ENCODE measurements around the gene PAGR1. TPM values are rescaled to one million over a fixed set of nuclear protein-coding genes. Genes with fewer than 3 reads are reported as not detected.

The PAGR1 gene
- total and polyA plus RNA-seq, 9 of the 15 experiments (the other 6 are each of a cell fraction or from before 2014, with no cell fraction given) = 1.4 to 58.2 (median 16.8) TPM

GRCh38 chr16:29820730-29821642, 5.0 kb downstream of the PAGR1 start:
- Histone ChIP-seq H3K27ac (ENCODE audit: extremely low read depth, low read depth, low read length) (no peak overlapping the region), H3K79me2 (ENCODE audit: control insufficient read depth, insufficient read depth, low read length) (peaks cover 21% of the 10 kb centered on the region), H2AFZ (ENCODE audit: low read depth, low read length) (no peak overlapping the region), H3K9ac (ENCODE audit: insufficient read depth in 1 of 2, low read depth in 2 of 2, low read length in 2 of 2) (peak overlapping the region in 1 of 2 experiments; percentile 54; a peak in 2 of 4 replicates), H3K9me1 (ENCODE audit: control insufficient read depth, insufficient read depth, low read length) (peaks cover 3% of the 10 kb centered on the region), H3K36me3 (ENCODE audit: control insufficient read depth, insufficient read depth, low read length) (peaks cover 23% of the 10 kb centered on the region), H3K4me1 (replicated peaks in 1 of 2; ENCODE audit: control insufficient read depth in 2 of 2, insufficient read depth in 2 of 2, low read length in 2 of 2) (peaks cover 22 to 53% of the 10 kb centered on the region in 2 experiments), H4K20me1 (replicated peaks; ENCODE audit: control insufficient read depth, insufficient read depth, low read length) (no peaks in the 10 kb centered on the region; the same call in 1 of the 2 replicates), H3K27me3 (ENCODE audit: control insufficient read depth in 2 of 2, insufficient read depth in 2 of 2, low read length in 2 of 2) (no peaks in the 10 kb centered on the region), H3K9me3 (replicated peaks; ENCODE audit: control insufficient read depth, insufficient read depth, low read depth, low read length) (no peaks in the 10 kb centered on the region), H3K4me2 (ENCODE audit: insufficient read depth, low read length) (peak overlapping the region; percentile 57), H3K4me3 (peak overlapping the region; percentile 31; the same call in 1 of the 2 replicates)
- POLR2A ChIA-PET = interaction anchor here (1.1 to 1.6 kb wide), 2 partner anchors 9 to 86 kb away, joined by 3 to 5 read pairs; no protein-coding TSS in a partner anchor
- TF ChIP-seq HDAC1 (IDR thresholded peaks at IDR 0.05) (no peak), POLR2G (IDR thresholded peaks at IDR 0.05; ENCODE audit: low read depth, low read length) (peak; percentile 54), ZFP1 (CRISPR knock-in tag; IDR thresholded peaks at IDR 0.05) (no peak), NR2C2 (CRISPR knock-in tag; IDR thresholded peaks at IDR 0.05) (no peak), NR2C2 (tag; IDR thresholded peaks at IDR 0.05) (peak; percentile 30; the same call in 1 of the 2 replicates), RBFOX2 (IDR thresholded peaks at IDR 0.05; ENCODE audit: low read depth, low read length) (peak; percentile 46; the same call in 1 of the 2 replicates)
- 72% methylated on average over 10 of the region's 11 CpGs for WGBS (ENCODE audit: insufficient coverage, low coverage, missing lambda C conversion rate)
- FAIRE-seq (no peak), ATAC-seq (no peak), DNase-seq (ENCODE audit: extremely low read depth in 1 of 4, low spot score in 3 of 4) (no peak)
- in situ Hi-C loops (cut with MboI) = no loop called here
- BruUV-seq (replicated peaks) = no TSS peak
- intact Hi-C loops (cut with micrococcal nuclease) = no loop called here
- CTCF ChIA-PET (ENCODE audit: low intra/inter-chr PET ratio) = no interaction called here

Data from K562 (cell line).